Prostate gland (tissue), 2 donors: Measurements from ENCODE around the gene MYOC.

Source experiments
- CTCF ChIP-seq, 4 experiments: fragments of 200-600 bp in 2 of 4; fragments of 450-650 bp in 2 of 4; sonication (generic) in 2 of 4; IDR thresholded peaks; 1 replicate in 3 of 4; 2 replicates in 1 of 4; pipeline ENCODE4 v1.5.1; 2016 to 2019; ENCODE audit warnings: antibody characterized with exemption in 4 of 4, mild to moderate bottlenecking in 2 of 4, moderate library complexity in 2 of 4
- POLR2A ChIP-seq: fragments of 450-650 bp; IDR thresholded peaks from one replicate; pipeline ENCODE4 v1.6.1; 2016; ENCODE audit warnings: antibody characterized with exemption, mild to moderate bottlenecking
- POLR2AphosphoS5 ChIP-seq: sonication (generic); formaldehyde crosslinking; IDR thresholded peaks from one replicate; pipeline ENCODE4 v1.6.1; 2017; ENCODE audit warnings: antibody characterized with exemption

- no peak for TF ChIP-seq CTCF (IDR thresholded peaks at IDR 0.05)
- TF ChIP-seq POLR2AphosphoS5: no peak
- TF ChIP-seq POLR2A: no peak
These were observed 41.2 kb downstream of the MYOC start for GRCh38 chr1:171611306-171611705.
